HG03520 (cell line): ENCODE results near the gene ZNF664.

ENCODE experiments used
- ATAC-seq: cut with Tn5 transposase; IDR thresholded peaks from one replicate; pipeline ENCODE4 v1.9.1; 2021; ENCODE audit warnings: mild to moderate bottlenecking, moderate library complexity; ENCODE audit not compliant: unreplicated experiment

ZNF664 gene

DNA sequence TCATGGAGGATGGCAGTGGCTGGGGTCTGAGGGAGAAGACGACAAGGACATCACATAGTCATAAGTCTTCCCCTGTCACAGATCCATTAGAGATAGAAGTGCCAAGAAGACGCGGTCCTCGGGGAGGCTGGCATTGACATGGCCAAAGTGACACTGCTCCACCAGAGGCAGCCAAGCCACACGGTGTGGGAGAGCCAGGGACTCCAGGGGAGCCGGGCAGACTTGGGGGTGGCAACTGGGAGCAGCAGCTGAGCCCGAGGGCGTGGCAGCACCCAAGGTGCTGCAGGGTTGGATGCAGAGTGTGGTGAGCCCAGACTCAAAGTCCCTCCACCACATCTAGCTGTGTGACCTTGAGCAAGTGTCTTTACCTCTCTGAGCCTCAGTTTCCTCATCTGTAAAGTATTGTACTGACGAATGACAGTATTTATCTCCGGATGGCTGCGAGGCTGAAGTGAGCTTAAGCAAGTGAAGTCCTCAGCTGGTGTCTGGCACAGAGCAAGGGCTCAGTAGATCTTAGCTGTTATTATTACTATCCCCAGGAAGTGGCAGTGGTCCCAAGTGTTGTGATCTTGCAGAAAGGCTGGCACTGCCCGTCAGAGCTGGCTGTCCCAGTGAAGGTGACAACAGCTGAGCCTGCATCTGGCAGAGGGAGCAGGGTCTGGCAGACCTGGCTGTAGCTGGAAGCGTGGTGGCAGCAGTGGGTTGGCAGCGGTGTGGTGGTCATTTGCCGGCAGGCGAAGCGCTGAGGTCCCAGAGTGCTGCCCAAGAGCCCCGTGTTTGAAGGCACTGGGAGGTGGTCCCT lies 54.9 kb downstream of the ZNF664 start:
- ATAC-seq: no peak

- ATAC-seq: no peak
Observed at GRCh38 chr12:124028555-124028925, 55.5 kb downstream of the ZNF664 start.

GRCh38 chr12:124030008-124030407 lies 57.0 kb downstream of the ZNF664 start:
- ATAC-seq: no peak

DNA sequence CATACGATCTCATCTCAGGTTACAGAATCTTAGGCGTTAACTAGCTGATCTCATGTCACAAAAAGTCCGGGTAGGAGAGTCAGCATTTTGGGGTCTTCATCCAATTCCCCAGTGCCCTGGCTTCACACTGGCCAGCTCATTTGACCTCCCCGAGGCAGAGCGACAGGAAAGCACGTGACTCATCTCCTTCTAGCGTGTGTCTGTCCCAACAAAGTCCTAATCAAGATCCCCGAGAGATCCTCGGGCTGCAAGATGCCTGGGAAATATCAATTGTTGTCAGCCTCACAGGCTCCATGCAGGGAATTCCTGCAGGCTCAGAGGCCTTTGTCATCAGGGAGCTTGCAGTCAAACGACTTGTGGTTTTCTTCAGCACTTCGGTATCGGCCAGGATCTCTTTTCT lies 57.5 kb downstream of the ZNF664 start:
- ATAC-seq: no peak

DNA sequence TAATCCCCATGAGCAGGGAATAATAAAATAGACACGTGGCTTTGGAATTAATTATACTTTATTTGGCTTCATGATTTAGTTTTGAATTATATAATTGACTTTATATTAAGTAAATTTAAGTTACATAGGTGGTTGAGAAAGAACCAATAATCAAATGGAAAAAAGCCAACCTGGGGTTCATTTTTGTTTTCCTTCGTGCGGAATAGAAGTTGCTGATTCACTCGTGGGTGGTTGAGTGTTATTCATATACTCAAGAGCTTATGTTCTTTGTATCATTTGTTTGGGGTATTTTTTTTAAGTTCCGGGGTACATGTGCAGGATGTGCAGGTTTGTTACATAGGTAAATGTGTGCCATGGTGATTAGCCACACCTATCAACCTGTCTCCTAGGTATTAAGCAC lies 58.0 kb downstream of the ZNF664 start:
- ATAC-seq: no peak

DNA sequence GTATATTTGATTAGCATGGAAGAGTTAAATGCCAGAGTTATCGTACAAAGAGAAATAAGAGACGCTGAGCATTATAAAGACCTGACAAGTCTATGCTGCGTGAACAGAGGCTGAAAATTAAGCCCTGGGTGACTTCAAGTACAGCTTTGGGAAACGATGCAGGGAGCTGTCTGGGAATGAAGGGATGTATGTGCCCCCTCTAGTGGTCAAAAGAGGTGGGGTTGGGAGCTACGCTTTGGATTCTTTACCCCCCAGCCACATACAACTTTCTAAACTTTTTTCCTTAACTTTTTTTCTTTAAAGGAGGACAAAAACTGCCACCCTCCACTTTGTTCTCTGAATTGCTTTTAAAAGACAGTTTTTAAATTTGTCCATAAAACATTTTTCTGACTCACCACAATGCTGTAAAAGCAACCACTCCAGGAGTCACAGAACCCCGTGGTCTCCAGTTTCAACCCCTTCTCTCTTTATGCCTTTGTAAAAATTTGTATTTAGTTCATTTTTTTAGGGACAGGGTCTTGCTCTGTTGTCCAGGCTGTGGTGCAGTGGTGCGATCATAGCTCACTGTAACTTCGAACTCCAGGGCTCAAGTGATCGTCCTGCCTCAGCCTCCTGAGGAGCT lies 59.4 kb downstream of the ZNF664 start:
- ATAC-seq: no peak

- ATAC-seq: no peak
Observed at GRCh38 chr12:124033859-124034258, 60.8 kb downstream of the ZNF664 start.

DNA sequence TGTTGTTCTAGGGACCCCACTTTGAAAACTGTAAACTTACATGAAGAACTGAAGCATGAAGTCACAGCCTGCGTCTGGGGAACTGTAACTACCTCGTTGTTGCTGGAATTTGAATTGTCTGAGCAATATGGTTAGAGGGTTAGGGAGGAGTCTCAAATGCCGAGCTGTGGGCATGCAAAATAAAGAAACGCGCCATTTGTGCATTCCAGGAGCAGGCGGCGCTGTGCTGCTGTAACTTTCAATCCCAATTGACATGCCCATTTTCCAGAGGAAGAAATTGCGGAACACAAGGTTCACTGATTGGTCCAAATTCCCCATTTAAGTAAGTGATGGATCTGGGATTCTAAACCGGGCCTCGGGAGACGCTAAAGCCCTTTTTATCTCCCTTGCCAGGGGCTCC lies 61.3 kb downstream of the ZNF664 start:
- no peak for ATAC-seq

- ATAC-seq: no peak
Observed at GRCh38 chr12:124035163-124035562, 62.1 kb downstream of the ZNF664 start.

GRCh38 chr12:124036171-124036598 lies 63.2 kb downstream of the ZNF664 start:
- ATAC-seq: no peak

DNA sequence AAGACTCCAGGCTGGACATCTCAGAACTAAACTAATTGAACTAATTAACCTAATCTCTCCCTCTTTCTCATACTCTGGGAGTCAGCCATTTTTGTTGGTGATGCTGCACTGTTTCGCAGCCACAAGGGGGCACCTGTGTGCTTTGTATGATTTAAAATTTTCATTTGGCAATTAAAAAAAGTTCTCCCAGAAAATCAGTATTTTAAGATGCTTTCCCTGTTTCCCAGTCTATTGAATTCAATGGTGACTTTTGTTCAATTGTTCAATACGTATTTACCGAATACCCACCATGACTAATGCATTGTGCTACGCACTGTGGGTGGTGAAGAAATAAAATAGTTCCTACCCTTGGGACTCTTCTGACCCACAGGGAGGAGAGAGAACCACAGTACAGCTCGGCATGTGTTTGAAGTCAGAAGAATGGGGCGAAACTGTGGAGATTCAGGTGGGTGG lies 63.7 kb downstream of the ZNF664 start:
- no peak for ATAC-seq

GRCh38 chr12:124037331-124037730 lies 64.3 kb downstream of the ZNF664 start:
- no peak for ATAC-seq

DNA sequence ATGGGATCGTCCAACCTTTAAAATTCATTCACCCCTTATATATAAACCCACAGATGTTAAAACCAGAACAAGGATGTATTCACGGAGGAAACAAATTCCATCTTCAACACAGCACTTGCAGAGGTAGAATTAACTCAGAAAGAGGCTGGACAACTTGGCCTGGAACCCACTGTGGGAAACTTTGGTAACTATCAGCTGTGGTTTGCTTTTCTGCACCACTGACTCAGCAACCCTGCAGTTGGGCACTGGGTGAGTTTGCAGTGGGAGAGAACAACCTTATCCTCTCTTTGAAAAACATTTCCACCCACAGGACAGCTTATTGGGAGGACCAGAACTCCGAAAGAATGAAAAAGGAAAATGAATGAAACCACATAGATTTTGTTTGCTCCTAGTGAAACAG lies 66.3 kb downstream of the ZNF664 start:
- no peak for ATAC-seq

DNA sequence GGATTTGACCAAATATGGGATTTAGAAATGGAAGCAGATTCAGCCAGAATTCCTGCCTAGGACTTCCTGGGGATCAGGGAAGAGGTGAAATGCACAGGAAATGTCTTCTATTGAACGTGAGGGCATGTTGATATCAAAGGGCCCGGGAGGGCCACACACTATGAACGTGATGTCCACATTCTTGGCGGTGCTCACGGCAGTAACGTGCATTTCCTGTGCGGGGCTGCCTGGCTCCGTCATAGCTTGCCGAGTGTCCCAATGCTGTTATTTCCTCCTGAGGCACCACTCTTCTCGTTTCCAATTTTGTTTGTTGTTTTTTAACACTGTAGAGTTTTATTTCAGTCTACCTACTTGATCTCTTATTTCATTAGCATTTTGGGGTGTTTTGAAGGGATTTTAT lies 67.3 kb downstream of the ZNF664 start:
- no peak for ATAC-seq

DNA sequence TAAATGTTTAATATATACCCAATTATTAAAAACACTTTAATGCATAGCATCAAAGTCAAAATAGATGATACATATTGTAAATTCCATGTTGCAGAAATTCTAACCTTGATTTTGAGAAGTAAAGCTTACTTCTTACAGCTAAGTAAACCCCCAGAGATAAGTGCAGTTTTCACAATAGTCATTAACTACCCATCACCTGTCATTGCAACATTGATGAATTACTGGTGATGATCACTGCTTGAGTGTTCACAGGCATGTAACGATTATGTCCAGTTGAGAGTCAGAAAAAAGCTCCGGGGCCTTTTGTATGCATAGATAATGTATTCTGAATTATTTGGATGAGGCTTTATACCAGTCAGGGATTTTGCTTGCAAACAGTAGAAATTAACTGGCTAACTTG lies 67.7 kb downstream of the ZNF664 start:
- ATAC-seq: no peak

- ATAC-seq: no peak
Observed at GRCh38 chr12:124041907-124042306, 68.9 kb downstream of the ZNF664 start.

GRCh38 chr12:124044021-124044420 lies 71.0 kb downstream of the ZNF664 start:
- no peak for ATAC-seq

DNA sequence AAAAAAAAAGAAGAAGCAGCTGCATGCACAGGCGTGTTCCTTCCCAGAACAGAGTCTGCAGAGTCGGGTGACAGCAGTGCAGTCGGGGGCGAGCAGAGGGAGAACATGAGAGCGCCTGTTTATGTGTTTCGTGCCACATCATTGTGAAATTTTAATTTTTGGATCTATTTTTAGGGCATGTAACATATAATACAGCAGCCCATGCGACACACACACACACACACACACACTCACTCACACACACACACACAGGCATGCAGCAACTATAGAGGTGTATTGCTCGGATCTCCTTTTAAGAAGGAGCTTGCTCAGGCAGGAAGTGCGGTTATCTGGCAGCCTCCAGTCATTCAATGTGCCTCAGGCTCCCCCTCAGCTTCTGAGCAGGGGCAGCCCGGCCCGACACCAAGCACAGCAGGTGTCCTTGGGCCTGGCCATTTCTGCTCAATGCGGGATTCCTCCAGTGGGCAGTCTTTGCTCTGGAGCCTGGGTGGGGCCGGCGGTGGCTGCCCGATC lies 71.8 kb downstream of the ZNF664 start:
- no peak for ATAC-seq

GRCh38 chr12:124045671-124046455 lies 72.8 kb downstream of the ZNF664 start:
- ATAC-seq: no peak

- ATAC-seq: no peak
Observed at GRCh38 chr12:124046456-124046740, 73.4 kb downstream of the ZNF664 start.

- ATAC-seq: no peak
Observed at GRCh38 chr12:124047045-124047566, 74.1 kb downstream of the ZNF664 start.
